Glomerular visceral epithelial cell (primary cell): ENCODE results near the gene GNB1.

Experiments used
- DNase-seq: peaks from one replicate; pipeline ENCODE4 v3.0.0-alpha.2; 2016; ENCODE audit errors: extremely low spot score

Gene GNB1

GRCh38 chr1:1827089-1827848 is 63.6 kb downstream of the GNB1 start:
- DNase-seq = peak; percentile 55

DNA sequence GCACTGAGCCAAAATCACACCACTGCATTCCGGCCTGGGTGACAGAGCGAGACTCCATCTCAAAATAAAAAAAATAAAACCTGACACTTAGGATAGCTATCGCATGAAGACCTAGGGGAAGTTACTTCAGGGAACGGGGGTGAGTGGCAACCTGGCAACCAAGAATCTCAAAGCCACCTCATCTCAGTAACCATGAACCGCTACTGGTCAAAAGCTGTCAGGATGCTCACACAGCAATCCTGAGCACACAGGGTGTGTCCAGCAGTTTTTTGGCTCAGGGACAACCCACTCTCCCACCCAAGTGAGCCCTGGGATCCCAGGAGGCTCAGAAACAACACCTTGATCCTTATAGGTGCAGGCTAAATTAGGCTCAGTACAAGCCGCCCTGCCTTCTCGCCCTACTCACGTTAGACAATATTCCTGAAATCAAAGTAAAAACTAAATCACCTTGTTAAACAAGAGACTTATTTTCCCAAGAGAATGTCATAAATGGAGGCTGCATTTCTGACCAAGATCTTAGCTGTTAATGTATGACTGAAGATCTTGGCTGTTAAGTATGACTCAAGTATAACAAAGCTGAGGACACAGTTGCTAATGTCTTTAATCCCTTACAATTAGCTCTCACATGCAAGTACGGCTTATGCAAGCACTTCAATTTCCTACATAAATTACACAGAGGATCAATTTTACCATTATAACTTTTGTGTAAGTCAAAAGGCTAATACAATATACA is 64.4 kb downstream of the GNB1 start:
- DNase-seq = peak; percentile 59

- DNase-seq = no peak
Measured at GRCh38 chr1:1825217-1825616, 65.7 kb downstream of the GNB1 start.

DNA sequence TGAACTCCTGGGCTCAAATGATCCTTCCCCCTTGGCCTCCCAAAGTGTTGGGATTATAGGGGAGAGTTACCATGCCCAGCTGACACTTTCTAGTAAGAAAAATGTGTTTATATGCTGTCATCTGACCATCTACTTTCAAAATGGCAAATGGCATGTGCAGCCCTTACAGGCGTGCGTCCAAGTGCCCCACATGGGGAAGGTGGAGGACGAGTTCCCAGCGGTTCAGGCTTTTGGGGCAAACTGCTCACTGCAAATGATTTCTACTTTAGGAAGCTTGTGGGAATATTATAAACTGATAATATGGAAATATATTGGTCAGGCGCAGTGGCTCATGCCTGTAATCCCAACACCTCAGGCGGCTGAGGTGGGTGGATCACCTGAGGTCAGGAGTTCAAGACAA is 71.1 kb downstream of the GNB1 start:
- no peak for DNase-seq

DNA sequence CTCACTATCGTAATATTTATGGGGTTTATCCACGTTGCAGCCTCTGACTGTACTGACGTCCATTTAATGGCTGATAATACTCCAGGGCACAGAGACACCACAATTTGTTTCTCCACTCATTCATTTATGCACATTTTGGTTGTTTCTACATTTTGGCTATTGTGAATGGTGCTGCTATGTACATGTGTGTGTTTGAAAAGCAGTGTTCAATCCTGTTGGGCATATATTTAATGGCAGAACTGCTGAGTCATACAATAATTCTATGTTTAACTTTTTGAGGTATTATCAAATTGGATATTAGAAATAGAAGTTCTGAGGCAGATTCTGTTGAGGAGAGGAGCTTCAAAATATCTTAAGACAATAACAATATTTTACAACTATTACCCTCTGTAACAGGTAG is 73.7 kb downstream of the GNB1 start:
- no peak for DNase-seq

GRCh38 chr1:1815606-1816281 is 75.1 kb downstream of the GNB1 start:
- no peak for DNase-seq

- no peak for DNase-seq
Measured at GRCh38 chr1:1809489-1809888, 81.4 kb downstream of the GNB1 start.

DNA sequence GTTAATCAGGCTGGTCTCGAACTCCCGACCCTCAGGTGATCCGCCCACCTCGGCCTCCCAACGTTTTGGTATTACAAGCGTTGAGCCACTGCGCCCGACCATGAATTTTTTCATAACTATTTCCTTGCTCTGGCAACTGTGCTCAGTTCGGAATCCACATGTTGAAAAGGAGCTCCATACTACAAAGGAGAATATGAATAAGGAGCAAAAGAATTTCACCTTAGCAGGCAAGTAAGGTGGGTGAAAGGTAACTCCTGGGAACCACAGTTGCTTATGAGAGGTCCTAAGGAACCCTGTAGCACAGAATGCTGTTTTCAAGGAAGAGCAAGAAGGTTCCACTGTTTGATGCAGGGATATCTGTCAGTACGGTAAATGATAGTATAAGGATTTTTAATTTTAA is 82.7 kb downstream of the GNB1 start:
- no peak for DNase-seq

DNA sequence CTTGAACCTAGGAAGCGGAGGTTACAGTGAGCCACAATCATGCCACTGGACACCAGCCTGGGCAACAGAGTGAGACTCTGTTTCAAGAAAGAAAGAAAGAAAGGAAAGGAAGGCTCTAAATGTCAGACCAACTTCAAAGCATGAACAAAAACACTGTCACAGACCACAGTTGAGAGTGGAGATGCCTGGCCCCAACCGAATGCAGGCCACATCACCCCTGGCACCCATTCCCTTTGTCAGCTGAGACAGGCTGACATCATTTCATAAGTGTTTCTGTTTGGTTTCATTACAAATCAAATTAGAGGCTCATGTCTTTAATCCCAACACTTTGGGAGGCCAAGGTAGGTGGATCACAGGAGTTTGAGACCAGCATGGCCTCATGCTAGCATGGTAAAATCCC is 84.0 kb downstream of the GNB1 start:
- no peak for DNase-seq

GRCh38 chr1:1804301-1804700 is 86.6 kb downstream of the GNB1 start:
- DNase-seq = no peak

DNA sequence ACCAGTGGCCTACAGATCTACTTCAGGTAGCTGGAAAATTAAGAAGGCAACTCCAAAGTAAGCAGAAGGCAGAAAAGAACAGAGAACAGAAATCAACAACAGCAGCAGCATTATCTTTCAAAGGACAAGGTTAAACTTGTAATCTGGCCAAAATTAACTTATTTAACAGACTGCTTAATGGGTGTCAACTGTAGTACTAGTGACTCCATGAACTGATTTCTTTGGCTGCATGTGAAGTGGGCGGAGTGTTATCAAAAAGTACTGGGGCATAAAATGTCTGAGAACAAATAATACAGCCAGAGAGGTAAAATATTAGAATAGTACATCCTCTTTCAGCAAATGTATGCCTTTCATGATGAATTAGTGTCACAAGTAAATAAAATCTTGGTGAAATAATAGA is 88.0 kb downstream of the GNB1 start:
- no peak for DNase-seq

DNA sequence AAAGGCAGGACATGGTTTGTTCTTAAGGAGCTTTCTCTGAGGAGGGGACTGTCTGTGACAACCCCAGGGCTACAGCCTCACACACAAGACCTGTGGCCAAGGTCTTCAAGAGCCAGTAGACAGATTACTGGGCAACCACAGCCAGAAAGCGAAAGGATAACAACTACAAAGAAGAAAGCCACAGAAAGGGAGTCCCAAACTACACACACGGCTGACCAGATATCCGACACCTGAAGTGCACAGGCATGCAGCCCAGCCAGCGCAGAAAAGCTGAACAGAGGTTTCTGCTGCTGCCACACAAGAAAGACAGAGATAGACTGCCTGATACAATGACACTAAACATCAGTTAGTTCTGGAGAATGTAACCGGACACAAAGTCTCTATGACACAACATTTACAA is 91.2 kb downstream of the GNB1 start:
- DNase-seq = no peak

DNA sequence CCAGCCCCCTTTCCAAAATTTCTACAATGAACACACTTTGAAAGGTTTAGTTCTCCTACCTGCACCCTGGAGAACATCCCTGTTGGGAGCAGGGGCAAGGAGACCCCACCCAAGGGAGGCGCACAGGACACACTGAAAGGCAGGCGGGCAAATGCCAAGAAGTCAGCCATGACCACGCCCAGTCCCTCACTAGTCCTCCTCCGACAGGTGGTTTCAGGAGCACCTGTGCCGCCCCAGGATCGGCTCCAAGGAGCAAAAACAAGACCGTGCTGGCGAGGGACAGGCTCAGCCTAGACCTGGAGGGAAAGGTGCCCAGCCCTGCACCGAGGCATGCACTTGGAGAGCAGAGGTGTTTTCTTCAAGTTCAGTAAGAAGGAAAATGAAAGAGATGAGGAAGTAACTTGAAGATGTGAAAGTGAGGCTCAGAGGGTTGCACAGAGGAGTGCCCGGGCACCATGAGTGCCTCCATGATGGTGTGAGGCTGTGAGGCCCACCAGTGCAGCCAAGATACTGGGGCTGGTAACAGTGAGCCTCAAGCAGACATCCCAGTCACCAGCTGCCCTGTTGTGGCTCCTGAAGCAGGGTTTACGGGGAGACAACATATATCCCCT is 93.1 kb downstream of the GNB1 start:
- no peak for DNase-seq

- DNase-seq = no peak
Measured at GRCh38 chr1:1796466-1796865, 94.4 kb downstream of the GNB1 start.

- no peak for DNase-seq
Measured at GRCh38 chr1:1794999-1795398, 95.9 kb downstream of the GNB1 start.

GRCh38 chr1:1793481-1794244 is 97.2 kb downstream of the GNB1 start:
- DNase-seq = no peak

DNA sequence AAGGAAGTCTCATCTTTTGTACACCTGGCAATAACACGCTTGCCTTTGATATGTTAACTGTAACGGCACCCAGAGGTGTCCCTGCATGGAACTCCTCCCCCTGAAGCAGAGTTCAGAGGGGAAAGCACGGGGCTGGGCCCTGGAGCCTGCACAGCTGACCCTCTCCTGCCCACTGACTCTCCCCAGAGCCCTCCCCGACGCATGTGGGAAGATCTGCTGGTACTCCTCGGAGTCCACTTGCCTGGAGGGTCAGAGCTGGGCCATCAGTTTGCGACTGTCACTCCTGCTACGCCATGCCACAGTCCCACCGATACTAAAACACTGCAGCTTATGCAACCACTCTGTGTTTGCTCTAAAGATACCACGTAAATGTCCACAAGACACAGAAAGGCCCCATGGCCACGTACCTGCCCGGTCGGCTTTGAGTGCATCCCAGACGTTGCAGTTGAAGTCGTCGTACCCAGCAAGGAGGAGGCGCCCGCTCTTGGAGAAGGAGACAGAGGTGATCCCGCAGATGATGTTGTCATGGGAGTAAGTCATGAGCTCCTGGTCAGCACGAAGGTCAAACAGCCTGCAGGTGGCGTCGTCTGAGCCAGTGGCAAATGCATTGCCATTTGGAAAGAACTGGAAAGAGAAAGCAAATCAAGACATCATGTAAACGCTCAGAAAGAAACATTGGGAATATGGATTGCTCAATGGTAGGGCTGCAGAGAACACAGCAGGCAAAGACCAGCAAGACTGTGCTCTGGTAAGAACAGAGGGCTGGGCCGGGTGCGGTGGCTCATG is 102.0 kb downstream of the GNB1 start:
- DNase-seq = peak; percentile 32

DNA sequence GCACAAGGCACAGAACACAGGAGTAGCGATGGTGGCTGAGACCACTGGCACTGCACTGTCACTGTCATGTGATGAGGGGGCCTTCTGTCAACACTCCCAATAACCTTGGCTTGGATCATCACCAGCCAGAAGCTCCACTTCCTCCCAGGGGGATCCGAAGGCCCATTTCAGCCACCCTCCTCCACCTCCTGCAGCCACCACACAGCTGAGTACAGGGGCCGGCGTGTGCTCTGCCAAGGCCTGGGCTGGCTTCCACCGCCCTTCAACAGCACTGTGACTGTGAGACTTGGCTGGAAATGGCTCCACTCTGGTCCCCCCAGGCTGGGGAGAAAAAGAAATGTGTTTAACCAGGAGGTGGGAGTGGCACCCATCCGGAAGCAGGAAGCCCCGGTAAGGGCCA is 102.8 kb downstream of the GNB1 start:
- no peak for DNase-seq

DNA sequence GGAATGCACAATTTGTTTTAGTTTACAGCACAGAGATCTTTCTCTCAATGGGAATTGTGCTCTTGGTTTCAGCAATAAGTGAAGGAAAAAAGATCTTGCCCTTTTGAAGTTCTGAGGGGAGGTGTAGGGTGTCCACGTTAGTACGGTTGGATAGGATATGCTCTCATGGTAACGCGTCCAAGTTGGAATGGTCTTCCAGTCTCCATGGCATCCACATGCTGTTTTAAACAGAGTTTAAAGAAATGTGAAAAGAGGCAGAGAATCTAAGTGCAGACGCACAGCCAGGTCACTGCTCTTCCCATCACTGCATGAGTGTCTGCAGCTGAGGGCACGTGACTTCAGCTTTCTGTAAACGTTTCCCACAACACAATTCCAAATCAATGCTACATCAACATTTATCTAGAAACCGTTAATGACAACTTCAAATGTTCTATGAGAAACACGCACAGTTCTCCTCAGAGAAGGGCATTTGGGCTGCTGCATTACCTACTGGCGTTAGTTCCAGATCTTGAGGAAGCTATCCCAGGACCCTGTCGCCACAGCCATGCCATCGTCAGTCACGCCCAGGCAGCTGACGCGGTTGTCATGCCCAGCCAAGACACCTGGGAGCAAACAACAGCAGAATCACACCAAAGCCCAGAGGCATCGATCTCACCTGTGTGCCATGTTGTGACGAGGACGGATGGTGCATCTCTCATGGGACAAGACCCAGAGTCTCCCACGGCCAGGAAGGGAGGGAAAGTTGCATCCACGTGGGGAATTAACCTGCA is 103.9 kb downstream of the GNB1 start:
- no peak for DNase-seq

DNA sequence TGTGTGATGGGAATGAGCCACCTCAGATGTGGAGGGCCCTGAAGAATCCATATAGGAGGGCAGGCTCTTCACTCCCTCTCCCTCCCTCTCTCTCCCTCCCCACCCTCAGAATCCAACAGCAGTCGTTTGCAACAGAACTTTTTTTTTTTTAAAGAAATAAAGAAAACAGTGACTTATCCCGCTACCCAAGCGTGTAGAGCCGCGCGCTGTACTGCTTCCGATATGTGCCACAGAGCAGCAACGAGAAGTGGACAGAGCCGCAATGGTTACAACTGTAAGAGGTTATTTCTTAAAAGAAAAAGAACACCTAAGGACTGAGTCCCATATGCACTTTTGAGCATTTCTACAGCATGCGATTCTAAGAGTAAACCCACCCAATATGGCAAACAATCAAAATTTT is 105.2 kb downstream of the GNB1 start:
- no peak for DNase-seq
